GM18870 (cell line): ENCODE measurements around the gene NT5C2.
"Not testable (repeated sequence)": the region's sequence is repeated elsewhere in the genome, so short reads cannot be mapped to it uniquely, and the experiment has no call there.

Experiments used
- ATAC-seq: cut with Tn5 transposase; IDR thresholded peaks from one replicate; pipeline ENCODE4 v1.9.1; 2021; ENCODE audit warnings: moderate library complexity; ENCODE audit not compliant: unreplicated experiment

The NT5C2 gene

GRCh38 chr10:103167554-103167953, 25.5 kb downstream of the NT5C2 start:
- not testable (repeated sequence) for ATAC-seq

- ATAC-seq: no peak
These were observed 26.5 kb downstream of the NT5C2 start for GRCh38 chr10:103166523-103166922.

- not testable (repeated sequence) for ATAC-seq
These were observed 29.2 kb downstream of the NT5C2 start for GRCh38 chr10:103163766-103164403.

- ATAC-seq: no peak
These were observed 35.8 kb downstream of the NT5C2 start for GRCh38 chr10:103157246-103157645.

GRCh38 chr10:103155471-103156085, 37.5 kb downstream of the NT5C2 start:
- ATAC-seq: no peak

GRCh38 chr10:103154521-103155299, 38.4 kb downstream of the NT5C2 start:
- no peak for ATAC-seq

GRCh38 chr10:103153302-103154197, 39.5 kb downstream of the NT5C2 start:
- ATAC-seq: no peak

GRCh38 chr10:103149991-103150622, 43.0 kb downstream of the NT5C2 start:
- ATAC-seq: no peak

- ATAC-seq: no peak
These were observed 45.4 kb downstream of the NT5C2 start for GRCh38 chr10:103147645-103148044.

GRCh38 chr10:103145860-103146466, 47.1 kb downstream of the NT5C2 start:
- no peak for ATAC-seq

GRCh38 chr10:103145046-103145445, 48.0 kb downstream of the NT5C2 start:
- no peak for ATAC-seq

GRCh38 chr10:103144041-103144440, 49.0 kb downstream of the NT5C2 start:
- no peak for ATAC-seq

- not testable (repeated sequence) for ATAC-seq
These were observed 49.4 kb downstream of the NT5C2 start for GRCh38 chr10:103143641-103144040.

GRCh38 chr10:103141950-103142349, 51.1 kb downstream of the NT5C2 start:
- ATAC-seq: no peak

GRCh38 chr10:103140469-103140868, 52.6 kb downstream of the NT5C2 start:
- no peak for ATAC-seq

- no peak for ATAC-seq
These were observed 53.3 kb downstream of the NT5C2 start for GRCh38 chr10:103139803-103140202.

GRCh38 chr10:103135168-103135567, 57.9 kb downstream of the NT5C2 start:
- not testable (repeated sequence) for ATAC-seq

- ATAC-seq: no peak
These were observed 62.2 kb downstream of the NT5C2 start for GRCh38 chr10:103130910-103131309.

GRCh38 chr10:103130180-103130579, 62.9 kb downstream of the NT5C2 start:
- ATAC-seq: not testable (repeated sequence)

GRCh38 chr10:103127241-103127640, 65.8 kb downstream of the NT5C2 start:
- ATAC-seq: no peak
